ENCODE results near the gene STAM2.
"Not testable (repeated sequence)": the region's sequence is repeated elsewhere in the genome, so short reads cannot be mapped to it uniquely, and the experiment has no call there.

STAM2 gene

DNA sequence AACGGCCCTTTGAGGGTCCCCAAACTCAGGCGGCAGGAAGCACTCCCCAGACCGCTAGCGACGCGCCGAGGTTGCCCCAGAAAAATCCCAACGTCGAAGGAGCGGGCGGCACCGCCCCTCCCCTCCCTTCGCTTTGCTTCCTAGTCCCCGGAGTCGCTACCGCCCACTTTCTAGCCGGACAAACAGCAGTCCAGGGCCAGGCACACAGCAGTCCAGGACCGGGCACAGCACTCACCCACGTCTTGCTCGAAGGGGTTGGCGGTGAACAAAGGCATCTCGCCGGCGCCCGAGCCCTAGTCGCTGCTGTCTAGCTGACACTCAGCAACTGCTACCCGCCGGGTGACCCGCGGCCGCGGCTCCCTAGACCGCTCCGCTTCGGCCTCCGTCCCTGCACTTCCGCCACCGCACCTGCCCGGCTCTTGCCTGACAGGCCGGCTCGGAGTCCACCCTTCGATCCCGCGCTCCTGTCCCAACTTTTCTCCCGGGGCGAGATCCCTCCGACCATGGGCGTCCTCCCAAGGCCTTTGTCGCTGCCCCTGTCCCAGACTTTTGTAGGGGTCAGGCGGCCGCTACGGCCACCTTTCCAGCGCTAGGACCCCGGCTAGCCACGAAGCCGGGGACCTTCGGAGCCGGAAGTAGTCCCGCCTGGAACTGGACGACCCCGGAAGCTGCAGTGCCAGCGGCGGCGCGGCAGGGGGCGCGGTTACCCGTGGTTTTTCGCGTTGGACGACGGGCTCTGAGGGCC, at the start of gene STAM2:
STAM2 (minus strand) TSS at position 396 of the 745 bp plus-strand sequence; CDS start at position 275, 121 bp downstream.
- peak; percentile 85 for DNase-seq

- DNase-seq = no peak
These were observed 48.4 kb upstream of the STAM2 start for GRCh38 chr2:152223977-152224376.

DNA sequence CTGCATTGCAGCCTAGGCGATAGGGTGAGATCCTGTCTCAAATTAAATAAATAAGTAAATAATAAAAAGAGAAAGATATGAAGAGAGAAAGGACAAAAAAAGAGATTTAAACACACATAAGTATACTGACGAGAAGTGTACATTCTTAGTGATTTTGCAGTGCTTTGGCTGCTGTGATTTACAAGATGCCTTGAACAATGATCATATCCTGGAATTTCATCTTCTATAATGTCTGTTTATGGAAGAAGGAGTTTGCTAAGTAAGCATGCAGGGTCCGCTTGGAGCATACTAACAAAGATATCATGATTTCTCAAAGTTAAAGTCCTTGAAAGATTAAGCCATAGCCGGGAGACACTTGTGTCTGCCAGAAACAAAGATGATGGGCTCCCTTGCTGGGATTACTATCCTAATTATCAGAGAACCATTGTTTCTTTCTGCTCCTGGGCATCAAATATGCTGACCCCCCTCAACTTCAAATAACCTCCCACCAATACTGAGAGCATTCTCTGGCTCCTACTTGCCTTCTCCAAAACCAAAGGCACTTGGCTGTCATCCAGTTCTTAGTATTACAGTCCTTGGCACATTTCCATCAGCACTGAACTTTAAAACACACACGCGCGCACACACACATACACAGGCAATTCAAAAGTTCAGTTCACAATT, 47.5 kb upstream of the STAM2 start:
- DNase-seq = peak; percentile 19

GRCh38 chr2:152221839-152222238, 46.3 kb upstream of the STAM2 start:
- no peak for DNase-seq

- DNase-seq = no peak
These were observed 43.7 kb upstream of the STAM2 start for GRCh38 chr2:152219077-152219828.

GRCh38 chr2:152201466-152201830, 25.9 kb upstream of the STAM2 start:
- DNase-seq = no peak

DNA sequence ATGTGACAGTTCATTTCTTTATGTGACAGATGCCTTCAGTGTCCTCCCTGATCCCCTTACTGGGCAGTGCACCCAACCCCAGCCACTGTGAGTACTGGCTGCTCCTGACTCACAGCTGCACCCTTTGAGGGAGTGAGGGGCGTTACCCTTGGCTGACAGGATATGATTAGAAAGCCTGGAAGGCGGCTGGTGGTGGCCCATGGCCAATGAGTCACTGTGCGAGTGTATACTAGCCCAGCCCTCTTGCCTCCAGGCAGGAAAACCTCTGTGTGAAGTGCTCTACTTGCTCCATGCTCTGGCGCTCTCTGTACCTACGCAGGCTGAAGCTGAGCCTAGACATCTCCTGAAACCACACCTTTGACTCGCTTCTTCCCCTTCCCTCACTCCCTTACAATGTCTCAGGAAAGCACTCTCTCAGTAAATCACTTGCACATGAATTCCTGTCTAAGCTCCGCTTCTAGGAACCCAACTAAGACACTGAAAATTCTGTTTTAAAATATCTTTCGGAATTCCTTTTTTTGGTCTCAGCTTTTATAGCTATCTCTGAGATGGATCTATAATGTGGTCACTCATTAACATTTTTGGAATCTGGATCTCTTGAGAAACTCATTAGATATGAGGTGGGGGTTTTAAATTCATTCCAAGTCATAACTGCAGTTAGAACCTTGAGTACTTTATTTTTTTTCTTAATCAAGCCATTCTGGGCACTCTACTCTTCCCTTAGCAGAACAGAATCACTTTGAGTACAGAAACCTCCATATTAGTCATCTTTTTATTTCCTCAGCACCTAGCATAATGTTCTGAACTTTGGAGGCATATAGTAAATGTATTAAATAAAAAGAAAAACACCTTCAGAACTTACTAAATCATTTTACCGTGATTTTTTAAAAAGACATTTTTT, 25.3 kb upstream of the STAM2 start:
- DNase-seq = no peak

DNA sequence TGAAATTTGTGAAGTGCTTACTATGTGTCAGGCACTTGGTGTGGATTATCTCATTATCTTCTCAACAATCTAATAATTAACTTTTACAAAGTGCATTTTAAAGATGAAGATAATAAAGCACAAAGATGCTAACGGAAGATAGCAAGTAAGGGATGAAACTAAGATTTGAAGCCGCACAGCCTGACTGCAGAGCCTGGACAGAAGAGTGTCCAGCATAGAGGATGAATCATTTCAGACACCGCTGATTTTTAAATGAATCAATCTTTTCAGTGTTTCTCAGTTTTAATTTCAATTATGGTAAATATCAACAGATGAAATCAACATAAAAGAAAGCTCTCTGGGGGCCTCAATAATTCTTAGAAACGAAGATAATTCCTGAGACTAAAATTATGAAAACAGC, 24.5 kb upstream of the STAM2 start:
- DNase-seq = no peak

DNA sequence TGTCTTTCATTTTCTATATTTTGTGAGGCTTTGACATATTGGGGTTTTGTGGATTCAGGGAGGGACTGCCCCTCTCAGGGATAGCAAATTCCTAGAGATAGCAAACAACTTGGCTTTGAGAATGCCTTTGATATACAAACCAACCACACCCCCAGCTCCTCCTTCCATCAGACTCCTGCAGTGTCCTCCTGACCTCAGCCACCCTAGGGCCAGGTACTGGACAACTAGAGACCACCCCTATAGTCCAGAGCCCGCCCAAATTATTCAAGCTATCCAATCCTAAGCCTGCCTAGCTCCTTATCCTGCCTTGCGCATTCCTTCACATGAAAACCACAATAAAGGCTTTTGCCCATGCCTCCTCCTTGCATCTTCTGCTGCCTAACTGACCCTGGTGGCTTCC, 22.9 kb upstream of the STAM2 start:
- no peak for DNase-seq

DNA sequence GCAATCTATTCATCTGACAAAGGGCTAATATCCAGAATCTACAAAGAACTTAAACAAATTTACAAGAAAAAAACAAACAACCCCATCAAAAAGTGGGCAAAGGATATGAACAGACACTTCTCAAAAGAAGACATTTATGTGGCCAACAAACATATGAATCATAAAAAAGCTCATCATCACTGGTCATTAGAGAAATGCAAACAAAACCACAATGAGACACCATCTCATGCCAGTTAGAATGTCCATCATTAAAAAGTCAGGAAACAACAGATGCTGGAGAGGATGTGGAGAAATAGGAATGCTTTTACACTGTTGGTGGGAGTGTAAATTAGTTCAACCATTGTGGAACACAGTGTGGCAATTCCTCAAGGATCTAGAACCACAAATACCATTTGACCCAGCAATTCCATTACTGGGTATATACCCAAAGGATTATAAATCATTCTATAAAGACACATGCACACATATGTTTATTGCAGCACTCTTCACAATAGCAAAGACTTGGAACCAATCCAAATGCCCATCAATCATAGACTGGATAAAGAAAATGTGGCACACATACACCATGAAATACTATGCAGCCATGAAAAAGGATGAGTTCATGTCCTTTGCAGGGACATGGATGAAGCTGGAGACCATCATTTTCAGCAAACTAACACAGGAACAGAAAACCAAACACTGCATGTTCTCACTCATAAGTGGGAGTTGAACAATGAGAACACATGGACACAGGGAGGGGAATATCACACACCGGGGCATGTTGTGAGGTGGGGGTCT, 22.1 kb upstream of the STAM2 start:
- DNase-seq = not testable (repeated sequence)

GRCh38 chr2:152189622-152190495, 14.3 kb upstream of the STAM2 start:
- peak; percentile 46 for DNase-seq

GRCh38 chr2:152186808-152187207, 11.2 kb upstream of the STAM2 start:
- not testable (repeated sequence) for DNase-seq

DNA sequence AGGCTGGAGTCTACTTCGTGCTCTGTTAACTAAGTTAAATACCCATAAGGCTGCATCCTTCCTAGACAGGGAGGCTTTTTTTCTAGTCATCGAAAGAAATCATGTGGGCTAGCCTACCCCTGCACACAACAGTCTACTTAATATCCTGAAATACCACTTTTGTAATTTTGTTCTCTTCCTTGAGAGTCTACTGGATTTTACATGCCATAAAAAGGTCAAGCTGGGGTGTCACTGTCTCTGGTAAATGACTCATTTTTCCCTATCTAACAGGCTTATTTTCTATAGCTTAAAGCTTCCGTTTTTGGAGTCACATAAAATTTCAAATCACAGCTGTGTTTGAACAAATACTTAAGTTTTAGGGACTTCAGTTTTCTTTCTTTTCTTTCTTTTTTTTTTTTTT, 10.7 kb upstream of the STAM2 start:
- DNase-seq = no peak

DNA sequence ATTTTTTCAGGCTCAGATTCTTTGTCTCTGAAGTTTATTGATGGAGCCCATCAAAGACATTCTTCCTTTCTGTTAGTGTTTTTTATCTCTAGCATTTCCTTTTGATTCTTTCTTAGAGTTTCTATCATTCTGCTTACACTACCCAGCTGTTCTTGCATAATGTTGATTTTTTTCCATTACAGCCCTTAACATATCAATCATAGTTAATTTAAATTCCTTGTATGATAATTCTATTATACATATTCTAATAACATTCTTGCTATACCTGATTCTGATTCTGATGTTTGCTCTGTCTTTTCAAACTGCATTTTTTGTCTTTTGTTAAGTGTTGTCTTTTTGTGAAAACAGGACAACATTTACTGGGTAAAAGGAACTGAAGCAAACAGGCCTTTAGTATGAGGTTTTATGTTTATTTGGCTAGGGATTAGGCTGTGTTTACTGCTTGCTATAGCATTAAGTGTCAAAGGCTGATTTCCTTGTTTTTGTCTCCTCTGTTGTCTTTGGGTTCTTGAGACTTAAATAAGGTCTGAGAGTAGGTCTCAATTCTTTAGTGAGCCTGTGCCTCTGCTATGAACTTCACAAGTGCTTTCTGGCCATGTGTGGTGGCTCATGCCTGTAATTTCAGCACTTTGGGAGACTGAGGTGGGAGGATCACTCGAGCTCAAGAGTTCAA, 8.0 kb upstream of the STAM2 start:
- no peak for DNase-seq

DNA sequence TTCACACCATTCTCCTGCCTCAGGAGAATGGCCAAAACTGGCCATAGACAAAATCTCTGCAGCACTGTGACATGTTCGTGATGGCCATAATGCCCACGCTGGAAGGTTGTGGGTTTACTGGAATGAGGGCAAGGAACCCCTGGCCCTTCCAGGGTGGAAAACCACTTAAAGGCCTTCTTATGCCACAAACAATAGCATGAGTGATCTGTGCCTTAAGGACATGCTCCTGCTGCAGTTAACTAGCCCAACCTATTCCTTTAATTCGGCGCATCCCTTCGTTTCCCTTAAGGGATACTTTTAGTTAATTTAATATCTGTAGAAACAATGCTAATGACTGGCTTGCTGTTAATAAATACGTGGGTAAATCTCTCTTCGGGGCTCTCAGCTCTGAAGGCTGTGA, 2.1 kb upstream of the STAM2 start:
- DNase-seq = not testable (repeated sequence)

DNA sequence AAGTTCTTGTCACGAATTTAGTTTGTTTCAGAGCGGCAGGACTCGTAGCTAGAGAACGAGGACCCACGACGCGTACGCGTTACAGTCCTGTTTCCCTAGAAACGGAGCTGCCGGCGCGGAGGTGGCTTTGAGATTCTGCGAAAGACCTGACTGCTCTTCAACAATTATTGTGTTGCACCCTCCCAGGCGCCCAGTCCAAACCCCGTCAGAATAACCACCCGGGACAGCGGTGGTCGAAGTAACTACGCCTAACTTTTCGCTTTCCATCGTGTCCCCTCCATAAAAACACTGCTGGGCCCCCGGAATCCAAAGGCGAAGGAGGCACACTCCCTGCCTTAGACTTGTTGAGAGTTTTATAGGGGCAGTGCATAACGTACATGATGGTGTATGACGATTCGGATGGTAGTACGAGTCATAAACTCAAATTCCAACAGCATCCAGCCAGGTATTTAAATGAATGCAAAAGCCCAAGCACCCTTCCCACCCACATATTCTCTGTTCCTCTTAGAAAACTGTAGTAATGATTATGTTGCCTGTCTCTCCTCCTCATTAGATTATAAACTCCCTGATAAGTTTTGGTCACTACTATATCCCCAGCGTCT, 651 bp upstream of the STAM2 start:
- no peak for DNase-seq

DNA sequence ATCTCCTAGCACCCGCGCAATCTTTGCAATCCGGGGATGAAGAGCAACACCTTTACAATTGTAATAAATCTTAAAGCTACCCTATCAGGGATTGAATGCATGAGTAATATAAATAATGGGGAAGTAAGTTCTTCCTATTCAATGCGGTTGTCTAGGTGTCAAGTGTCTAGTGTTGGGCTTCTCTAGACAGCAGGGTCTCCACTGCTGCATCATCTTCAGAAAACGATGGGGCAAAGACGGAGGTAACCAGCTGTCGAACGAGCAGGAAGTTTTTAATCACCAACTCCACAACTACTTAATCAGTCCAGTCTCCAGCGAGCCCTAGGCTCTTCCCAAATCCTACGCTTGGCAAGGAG, 573 bp downstream of the STAM2 start:
- DNase-seq = no peak

GRCh38 chr2:152174574-152174973, 989 bp downstream of the STAM2 start:
- no peak for DNase-seq

- no peak for DNase-seq
These were observed 1.7 kb downstream of the STAM2 start for GRCh38 chr2:152173831-152174230.

GRCh38 chr2:152172201-152172785, 3.3 kb downstream of the STAM2 start:
- DNase-seq = not testable (repeated sequence)
